BJ (cell line): ENCODE measurements around the gene INPP5D. TPM values are rescaled to one million over a fixed set of nuclear protein-coding genes. Genes with fewer than 3 reads are reported as not detected.

Experiments
- CTCF ChIA-PET: fragments of 350-600 bp; formaldehyde crosslinking; extraction: SDS; loops from one replicate; lab custom pipeline; 2021; ENCODE audit warnings: antibody characterized with exemption, inconsistent platforms; lab: Yijun Ruan, JAX
- POLR2A ChIA-PET: fragments of 300-600 bp; sonication (Branson Sonifier 250); formaldehyde crosslinking; extraction: SDS; loops from one replicate; lab custom pipeline; 2021; ENCODE audit warnings: antibody characterized with exemption; lab: Charles Lee
- DNase-seq: peaks from one replicate; pipeline ENCODE4 v3.0.0-alpha.2; 2011; ENCODE audit warnings: low read depth
- H3K27me3 ChIP-seq: 2 replicates; pipeline ENCODE4 v1.6.0; 2011; ENCODE audit warnings: low read length; ENCODE audit not compliant: control insufficient read depth, insufficient read depth
- H3K36me3 ChIP-seq: 2 replicates; pipeline ENCODE4 v1.5.1; 2011; ENCODE audit warnings: low read length; ENCODE audit not compliant: control insufficient read depth, insufficient read depth
- H3K4me3 ChIP-seq: 2 replicates; pipeline ENCODE4 v1.5.1; 2011; ENCODE audit warnings: low read depth, mild to moderate bottlenecking, control low read depth, low read length
- polyA plus RNA-seq: library from polyadenylated mRNA; depleted of rRNA; stranded (reverse); fragments of >200 nt; gene quantifications from 2 replicates; pipeline ENCODE4 v1.2.3, GENCODE V29; 2011
- TF ChIP-seq, protein P1 (sequence below): IDR thresholded peaks from 2 replicates; pipeline ENCODE4 v1.5.1; 2011; ENCODE audit warnings: low read depth, mild to moderate bottlenecking, control low read depth, inconsistent platforms, low read length, moderate library complexity; ENCODE audit not compliant: insufficient read depth

Gene INPP5D
- polyA plus RNA-seq, 1 experiment: 0.38 TPM

DNA sequence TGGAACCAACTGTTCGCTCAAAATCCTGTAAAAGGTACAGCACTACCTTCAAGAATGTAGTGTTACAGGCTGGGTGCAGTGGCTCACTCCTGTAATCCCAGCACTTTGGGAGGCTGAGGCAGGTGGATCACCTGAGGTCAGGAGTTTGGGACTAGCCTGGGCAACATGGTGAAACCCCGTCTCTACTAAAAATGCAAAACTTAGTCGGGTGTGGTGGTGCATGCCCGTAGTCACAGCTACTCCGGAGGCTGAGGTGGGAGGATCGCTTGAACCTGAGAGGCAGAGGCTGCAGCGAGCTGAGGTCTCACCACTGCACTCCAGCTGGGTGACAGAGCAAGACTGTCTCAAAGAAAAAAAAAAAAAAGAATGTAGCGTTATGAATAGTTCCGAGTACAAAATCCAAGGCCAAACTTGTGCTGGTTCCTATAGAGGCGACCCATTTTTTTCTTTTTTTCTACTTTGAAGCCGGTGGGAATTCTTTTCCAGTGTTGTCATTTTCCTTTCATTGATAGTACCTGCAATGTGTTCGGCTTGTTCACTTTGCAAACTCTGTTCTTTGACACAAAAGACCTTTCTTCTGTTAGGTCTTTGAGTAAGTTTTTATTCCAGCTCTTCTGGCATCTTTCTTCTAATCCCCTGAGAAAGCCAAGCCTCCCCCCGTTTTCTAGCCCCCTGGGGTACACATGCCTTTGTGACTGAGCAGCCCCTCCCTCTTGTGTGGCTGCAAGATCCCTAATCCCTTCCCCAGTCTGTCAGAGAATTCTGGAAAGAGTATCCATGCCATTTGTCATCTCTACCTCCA lies 25.1 kb downstream of the INPP5D start:
- ChIA-PET CTCF (no interaction called here), POLR2A (no interaction called here)
- Histone ChIP-seq H3K36me3 (no peaks in the 10 kb centered on the region), H3K27me3 (peaks cover 2% of the 10 kb centered on the region), H3K4me3 (no peak overlapping the region)
- TF ChIP-seq, protein P1, sequence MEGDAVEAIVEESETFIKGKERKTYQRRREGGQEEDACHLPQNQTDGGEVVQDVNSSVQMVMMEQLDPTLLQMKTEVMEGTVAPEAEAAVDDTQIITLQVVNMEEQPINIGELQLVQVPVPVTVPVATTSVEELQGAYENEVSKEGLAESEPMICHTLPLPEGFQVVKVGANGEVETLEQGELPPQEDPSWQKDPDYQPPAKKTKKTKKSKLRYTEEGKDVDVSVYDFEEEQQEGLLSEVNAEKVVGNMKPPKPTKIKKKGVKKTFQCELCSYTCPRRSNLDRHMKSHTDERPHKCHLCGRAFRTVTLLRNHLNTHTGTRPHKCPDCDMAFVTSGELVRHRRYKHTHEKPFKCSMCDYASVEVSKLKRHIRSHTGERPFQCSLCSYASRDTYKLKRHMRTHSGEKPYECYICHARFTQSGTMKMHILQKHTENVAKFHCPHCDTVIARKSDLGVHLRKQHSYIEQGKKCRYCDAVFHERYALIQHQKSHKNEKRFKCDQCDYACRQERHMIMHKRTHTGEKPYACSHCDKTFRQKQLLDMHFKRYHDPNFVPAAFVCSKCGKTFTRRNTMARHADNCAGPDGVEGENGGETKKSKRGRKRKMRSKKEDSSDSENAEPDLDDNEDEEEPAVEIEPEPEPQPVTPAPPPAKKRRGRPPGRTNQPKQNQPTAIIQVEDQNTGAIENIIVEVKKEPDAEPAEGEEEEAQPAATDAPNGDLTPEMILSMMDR: no peak
- DNase-seq: no peak

DNA sequence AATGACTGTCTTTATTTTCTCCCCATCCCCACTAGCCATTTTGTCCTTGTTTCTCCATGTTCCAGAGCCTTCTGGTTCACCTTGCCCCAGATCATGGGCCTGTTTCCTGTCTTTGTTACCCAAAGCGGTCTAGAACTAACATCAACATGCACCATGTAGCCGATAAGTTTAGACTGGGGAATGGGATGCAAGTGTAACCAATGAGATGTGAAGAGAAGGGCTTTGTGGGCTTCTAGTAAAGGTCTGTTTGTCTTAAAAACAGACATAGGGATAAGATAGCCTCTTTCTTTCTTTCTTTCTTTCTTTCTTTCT lies 25.7 kb downstream of the INPP5D start:
- no peaks in the 10 kb centered on the region for H3K36me3 ChIP-seq
- H3K27me3 ChIP-seq: peaks cover 2% of the 10 kb centered on the region
- no peak overlapping the region for H3K4me3 ChIP-seq
- CTCF ChIA-PET: no interaction called here
- no peak for DNase-seq
- TF ChIP-seq, protein P1: no peak
- POLR2A ChIA-PET: no interaction called here

DNA sequence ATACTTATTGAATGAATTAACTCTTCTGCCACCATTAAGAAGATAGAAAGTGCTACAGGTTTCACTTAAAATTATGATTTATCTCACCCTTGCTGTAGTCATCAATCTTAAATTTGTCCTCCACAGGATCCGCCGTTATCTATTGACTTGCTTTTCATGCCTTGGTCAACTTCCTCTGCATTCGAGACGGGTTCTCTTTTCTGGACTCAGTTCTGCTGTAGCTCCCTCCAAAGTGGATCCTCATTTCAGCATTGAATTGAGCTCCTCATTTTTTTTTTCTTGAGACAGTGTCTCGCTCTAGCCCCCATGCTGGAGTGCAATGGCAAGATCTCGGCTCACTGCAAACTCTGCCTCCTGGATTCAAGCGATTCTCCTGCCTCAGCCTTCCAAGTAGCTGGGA lies 27.6 kb downstream of the INPP5D start:
- POLR2A ChIA-PET: no interaction called here
- CTCF ChIA-PET: no interaction called here
- TF ChIP-seq, protein P1: no peak
- DNase-seq: no peak
- H3K4me3 ChIP-seq: no peak overlapping the region
- no peaks in the 10 kb centered on the region for H3K36me3 ChIP-seq
- H3K27me3 ChIP-seq: peaks cover 2% of the 10 kb centered on the region

DNA sequence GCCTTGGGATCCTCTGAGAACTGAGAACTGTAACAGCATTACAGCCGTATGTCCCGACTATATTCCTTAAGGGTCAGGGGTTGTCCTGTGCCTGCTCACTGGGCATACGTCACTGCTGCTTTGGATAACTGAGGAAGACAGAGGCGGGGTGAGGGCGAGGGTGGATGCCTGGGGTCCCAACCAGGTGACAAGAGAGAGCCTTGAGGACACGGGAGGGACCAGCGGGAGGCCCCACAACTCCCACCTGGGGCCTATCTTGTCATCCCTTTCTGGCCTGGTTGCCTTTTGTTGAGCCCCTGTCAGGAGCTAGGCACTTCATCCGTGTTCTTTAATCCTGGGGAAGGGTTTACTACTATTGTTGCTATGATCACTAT lies 28.8 kb downstream of the INPP5D start:
- POLR2A ChIA-PET: no interaction called here
- no peak for DNase-seq
- CTCF ChIA-PET: interaction anchor here (1.4 kb wide), 1 partner anchor 35 kb away, joined by 3 read pairs; no protein-coding TSS in a partner anchor

DNA sequence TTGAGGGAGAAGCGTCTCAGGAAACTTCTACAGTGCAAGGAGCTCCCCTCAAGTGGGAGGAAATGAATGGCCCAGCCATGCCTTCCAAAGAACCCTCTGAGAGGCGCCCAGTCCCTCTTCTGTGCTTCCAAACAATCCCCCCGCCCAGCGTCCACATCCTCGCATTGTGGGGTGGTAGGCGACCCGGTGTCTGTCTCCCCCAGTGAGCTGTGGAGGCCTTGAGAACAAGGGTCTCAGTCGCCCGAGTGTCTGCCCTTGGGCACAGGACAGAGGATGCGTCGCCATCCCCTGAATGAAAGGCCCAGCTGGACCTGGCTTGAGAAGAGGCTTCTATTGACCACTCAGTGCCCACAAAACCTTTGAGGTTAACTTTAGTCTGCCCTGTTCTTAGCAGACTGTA lies 29.7 kb downstream of the INPP5D start:
- TF ChIP-seq, protein P1: no peak
- peaks cover 2% of the 10 kb centered on the region for H3K27me3 ChIP-seq
- ChIA-PET POLR2A (no interaction called here), CTCF (interaction anchor here (1.4 kb wide), 1 partner anchor 36 kb away, joined by 3 read pairs; no protein-coding TSS in a partner anchor)
- H3K36me3 ChIP-seq: no peaks in the 10 kb centered on the region
- no peak overlapping the region for H3K4me3 ChIP-seq
- no peak for DNase-seq

More for the DNA sequence above, 28.8 kb downstream of the INPP5D start:
- Histone ChIP-seq H3K4me3 (no peak overlapping the region), H3K36me3 (no peaks in the 10 kb centered on the region), H3K27me3 (no peaks in the 10 kb centered on the region; the same call in 1 of the 2 replicates)
- TF ChIP-seq, protein P1: no peak
